Esophagus squamous epithelium (tissue), 4 donors: ENCODE data around the gene TMEM141.

Source experiments
- CTCF ChIP-seq, 6 experiments: fragments of 450-650 bp in 4 of 6; fragments of 200-600 bp in 2 of 6; sonication (generic) in 2 of 6; IDR thresholded peaks; one replicate each; pipeline ENCODE4 v1.5.1; 2016 to 2019; ENCODE audit warnings: antibody characterized with exemption in 6 of 6, mild to moderate bottlenecking in 4 of 6, moderate library complexity in 4 of 6
- POLR2A ChIP-seq, 4 donors: fragments of 450-650 bp; IDR thresholded peaks; one replicate each; pipeline ENCODE4 v1.6.1; 2017; ENCODE audit warnings: antibody characterized with exemption in 4 of 4, mild to moderate bottlenecking in 4 of 4, moderate library complexity in 3 of 4

- TF ChIP-seq CTCF (IDR thresholded peaks at IDR 0.05) (no peak), POLR2A (IDR thresholded peaks at IDR 0.05) (no peak)
These were observed 3.3 kb downstream of the TMEM141 start for GRCh38 chr9:136794281-136794999.
